HEK293 (cell line): ENCODE data around the gene SF1.

Experiments used
- CTCF ChIA-PET: fragments of 350-600 bp; formaldehyde crosslinking; extraction: SDS; loops from one replicate; lab custom pipeline; 2021; ENCODE audit warnings: antibody characterized with exemption; lab: Yijun Ruan, JAX
- POLR2A ChIA-PET: fragments of 300-600 bp; formaldehyde crosslinking; extraction: SDS; loops from one replicate; lab custom pipeline; 2020; ENCODE audit warnings: antibody characterized with exemption, inconsistent platforms; lab: Yijun Ruan, JAX
- H3K27ac ChIP-seq: fragments of 200-500 bp; sonication (Bioruptor generic); 2 replicates; pipeline ENCODE4 v1.5.1; 2014; ENCODE audit warnings: low read depth, low read length, control low read depth, inconsistent platforms; ENCODE audit errors: extremely low read depth
- H3K36me3 ChIP-seq, 2 experiments: fragments of 200-500 bp in 1 of 2; sonication (Bioruptor generic) in 1 of 2; 1 replicate in 1 of 2; 2 replicates in 1 of 2; pipeline ENCODE4 v1.5.1; 2014 to 2017; ENCODE audit warnings: inconsistent platforms in 2 of 2, low read length in 2 of 2; ENCODE audit not compliant: control insufficient read depth in 2 of 2, insufficient read depth in 1 of 2
- H3K4me1 ChIP-seq: fragments of 200-500 bp; sonication (Bioruptor generic); 2 replicates; pipeline ENCODE4 v1.5.1; 2014; ENCODE audit warnings: mild to moderate bottlenecking, low read length, inconsistent platforms; ENCODE audit not compliant: control insufficient read depth, insufficient read depth
- H3K4me3 ChIP-seq: 2 replicates; pipeline ENCODE4 v1.5.1; 2011; ENCODE audit warnings: low read depth, mild to moderate bottlenecking, control low read depth, low read length, moderate library complexity
- H3K9me3 ChIP-seq: fragments of 200-500 bp; sonication (Bioruptor generic); 2 replicates; pipeline ENCODE4 v1.5.1; 2014; ENCODE audit warnings: low read depth, low read length, inconsistent platforms; ENCODE audit not compliant: control insufficient read depth, insufficient read depth
- FEZF1 ChIP-seq: fragments of 450-650 bp; formaldehyde crosslinking; IDR thresholded peaks from 2 replicates; pipeline ENCODE4 v1.5.1; 2016; ENCODE audit warnings: missing biosample characterization, missing genetic modification characterization
- HOXA7 ChIP-seq: sonication (generic); formaldehyde crosslinking; IDR thresholded peaks from 2 replicates; pipeline ENCODE4 v1.8.1; 2022; ENCODE audit warnings: missing genetic modification reagents, borderline replicate concordance
- KLF1 ChIP-seq: fragments of 450-650 bp; formaldehyde crosslinking; IDR thresholded peaks from 2 replicates; pipeline ENCODE4 v1.5.1; 2016; ENCODE audit warnings: missing biosample characterization, missing genetic modification characterization
- KLF16 ChIP-seq: fragments of 450-650 bp; formaldehyde crosslinking; IDR thresholded peaks from 2 replicates; pipeline ENCODE4 v1.5.1; 2017; ENCODE audit warnings: missing biosample characterization, missing genetic modification characterization
- KLF8 ChIP-seq: fragments of 450-650 bp; formaldehyde crosslinking; IDR thresholded peaks from 2 replicates; pipeline ENCODE4 v1.5.1; 2016; ENCODE audit warnings: missing biosample characterization, missing genetic modification characterization
- MYNN ChIP-seq: fragments of 450-650 bp; formaldehyde crosslinking; IDR thresholded peaks from 2 replicates; pipeline ENCODE4 v1.5.1; 2016; ENCODE audit warnings: missing biosample characterization, missing genetic modification characterization, borderline replicate concordance
- PATZ1 ChIP-seq: fragments of 450-650 bp; formaldehyde crosslinking; IDR thresholded peaks from 2 replicates; pipeline ENCODE4 v1.5.1; 2016; ENCODE audit warnings: missing biosample characterization, missing genetic modification characterization
- SP2 ChIP-seq: fragments of 450-650 bp; formaldehyde crosslinking; IDR thresholded peaks from 2 replicates; pipeline ENCODE4 v1.5.1; 2016; ENCODE audit warnings: missing biosample characterization, missing genetic modification characterization
- TCF7L2 ChIP-seq: IDR thresholded peaks from 2 replicates; pipeline ENCODE4 v1.6.1; 2011; ENCODE audit warnings: low read depth, mild to moderate bottlenecking, inconsistent platforms, low read length, moderate library complexity, borderline replicate concordance
- ZBTB11 ChIP-seq: fragments of 450-650 bp; formaldehyde crosslinking; conservative IDR thresholded peaks from 2 replicates; pipeline ENCODE4 v1.5.1; 2016; ENCODE audit warnings: low read depth, missing biosample characterization, missing genetic modification characterization
- ZBTB7A ChIP-seq: fragments of 450-650 bp; formaldehyde crosslinking; IDR thresholded peaks from 2 replicates; pipeline ENCODE4 v1.5.1; 2016; ENCODE audit warnings: low read depth, missing biosample characterization, missing genetic modification characterization
- ZFP3 ChIP-seq: fragments of 450-650 bp; formaldehyde crosslinking; IDR thresholded peaks from 2 replicates; pipeline ENCODE4 v1.5.1; 2016; ENCODE audit warnings: low read depth, missing biosample characterization, missing genetic modification characterization
- ZNF148 ChIP-seq: fragments of 450-650 bp; formaldehyde crosslinking; IDR thresholded peaks from 2 replicates; pipeline ENCODE4 v1.5.0; 2017; ENCODE audit warnings: missing biosample characterization, missing genetic modification characterization, borderline replicate concordance
- ZNF155 ChIP-seq: fragments of 450-650 bp; formaldehyde crosslinking; IDR thresholded peaks from 2 replicates; pipeline ENCODE4 v1.5.1; 2016; ENCODE audit warnings: missing biosample characterization, missing genetic modification characterization
- ZNF214 ChIP-seq: fragments of 450-650 bp; formaldehyde crosslinking; IDR thresholded peaks from 2 replicates; pipeline ENCODE4 v1.5.1; 2017; ENCODE audit warnings: missing biosample characterization, mild to moderate bottlenecking, missing genetic modification characterization, borderline replicate concordance
- ZNF266 ChIP-seq: fragments of 450-650 bp; formaldehyde crosslinking; IDR thresholded peaks from 2 replicates; pipeline ENCODE4 v1.5.1; 2016; ENCODE audit warnings: missing biosample characterization, missing genetic modification characterization, low read depth
- ZNF354C ChIP-seq: fragments of 450-650 bp; formaldehyde crosslinking; IDR thresholded peaks from 2 replicates; pipeline ENCODE4 v1.5.1; 2016; ENCODE audit warnings: missing biosample characterization, missing genetic modification characterization, low read depth, borderline replicate concordance
- ZNF366 ChIP-seq: fragments of 450-650 bp; formaldehyde crosslinking; conservative IDR thresholded peaks from 2 replicates; pipeline ENCODE4 v1.5.1; 2016; ENCODE audit warnings: missing biosample characterization, missing genetic modification characterization
- ZNF501 ChIP-seq: fragments of 450-650 bp; formaldehyde crosslinking; IDR thresholded peaks from 2 replicates; pipeline ENCODE4 v1.5.1; 2016; ENCODE audit warnings: missing biosample characterization, missing genetic modification characterization
- ZNF561 ChIP-seq: fragments of 450-650 bp; IDR thresholded peaks from 2 replicates; pipeline ENCODE4 v1.5.1; 2018; ENCODE audit warnings: missing biosample characterization, missing genetic modification characterization, borderline replicate concordance
- ZNF596 ChIP-seq: fragments of 450-650 bp; IDR thresholded peaks from 2 replicates; pipeline ENCODE4 v1.5.0; 2018; ENCODE audit warnings: missing biosample characterization, mild to moderate bottlenecking, missing genetic modification characterization, moderate library complexity
- ZNF645 ChIP-seq: fragments of 450-650 bp; formaldehyde crosslinking; IDR thresholded peaks from 2 replicates; pipeline ENCODE4; 2016; ENCODE audit warnings: missing biosample characterization, missing genetic modification characterization
- ZNF747 ChIP-seq: fragments of 450-650 bp; formaldehyde crosslinking; IDR thresholded peaks from 2 replicates; pipeline ENCODE4 v1.5.1; 2016; ENCODE audit warnings: missing biosample characterization, missing genetic modification characterization
- ZSCAN16 ChIP-seq: fragments of 450-650 bp; formaldehyde crosslinking; IDR thresholded peaks from 2 replicates; pipeline ENCODE4 v1.5.1; 2016; ENCODE audit warnings: missing biosample characterization, missing genetic modification characterization
- ZSCAN4 ChIP-seq: fragments of 450-650 bp; formaldehyde crosslinking; IDR thresholded peaks from 2 replicates; pipeline ENCODE4 v1.5.1; 2017; ENCODE audit warnings: missing biosample characterization, missing genetic modification characterization

Gene SF1

DNA sequence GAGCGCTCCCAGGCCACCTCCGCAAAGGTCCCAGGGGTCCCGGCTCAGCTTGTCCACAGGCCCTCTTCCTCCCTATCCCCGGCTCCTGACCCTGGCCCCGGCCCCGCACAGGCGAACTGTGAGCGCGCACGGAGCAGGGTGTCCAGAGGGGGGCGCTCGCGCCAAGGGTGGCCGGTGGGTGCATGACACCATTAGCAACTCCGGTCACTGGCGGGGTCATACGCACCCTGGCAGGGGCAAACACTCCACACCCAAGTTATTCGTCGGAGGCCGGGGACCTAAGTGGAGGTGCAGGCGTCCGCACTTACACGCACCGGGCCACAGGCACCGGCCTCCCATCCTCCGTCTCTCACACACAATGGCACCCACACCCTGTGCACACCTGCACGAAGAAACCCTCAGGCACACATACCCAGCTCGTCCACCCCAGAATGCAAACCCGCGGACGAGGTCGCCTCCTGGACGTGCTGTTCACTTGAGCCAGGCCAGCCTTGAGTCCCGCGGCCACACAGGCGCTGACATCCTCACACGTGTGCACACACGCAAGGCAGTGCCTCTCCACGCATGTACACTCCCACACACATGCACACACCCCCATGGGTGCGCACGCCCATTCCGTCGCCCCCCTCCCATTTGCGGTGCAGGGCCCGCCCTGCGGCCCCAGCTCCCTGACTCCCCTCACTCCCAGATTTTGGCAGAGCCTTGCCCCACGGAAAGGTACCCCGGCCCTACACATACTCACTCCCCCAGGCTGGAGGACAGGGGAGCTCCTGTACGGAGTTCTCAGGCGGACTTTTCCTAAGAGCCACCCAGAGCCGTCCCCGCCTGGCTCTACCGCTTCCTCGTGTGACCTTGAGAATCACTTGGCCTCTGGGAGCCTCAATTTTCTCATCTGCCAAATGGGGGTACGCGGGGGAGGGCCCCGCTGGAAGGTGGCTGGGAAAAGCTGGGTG lies 34.5 kb downstream of the SF1 start, which contains the start of gene RASGRP2 (continued):
- peak; percentile 23; the same call in 1 of the 2 replicates for TF ChIP-seq ZSCAN4 (tag by site-specific recombination)
- peak; percentile 69; the same call in 1 of the 2 replicates for TF ChIP-seq KLF1 (tag by site-specific recombination)
- no peak for TF ChIP-seq ZNF266 (tag by site-specific recombination)
- no peak for TF ChIP-seq ZNF155 (tag by site-specific recombination)
- no peak for TF ChIP-seq ZFP3 (tag by site-specific recombination)
- TF ChIP-seq ZNF148: no peak
- no peak; the same call in 1 of the 2 replicates for TF ChIP-seq ZNF501 (tag by site-specific recombination)
- peak; percentile 49 for TF ChIP-seq KLF8
- TF ChIP-seq TCF7L2: no peak
- peak; percentile 58; the same call in 1 of the 2 replicates for TF ChIP-seq PATZ1 (tag by site-specific recombination)
- no peak for TF ChIP-seq ZNF354C
- no peak for TF ChIP-seq ZNF561 (tag by site-specific recombination)
- TF ChIP-seq MYNN (tag by site-specific recombination): no peak
- no peak for TF ChIP-seq HOXA7
- TF ChIP-seq ZNF645 (tag by site-specific recombination): no peak
- 0 out of 2 replicates have a peak, but pooled peaks have one; percentile 8 for TF ChIP-seq ZBTB7A (tag by site-specific recombination)
- TF ChIP-seq ZNF747: no peak

GRCh38 chr11:64742889-64743590 lies 35.3 kb downstream of the SF1 start:
- H3K4me1 ChIP-seq: no peaks in the 10 kb centered on the region
- H3K9me3 ChIP-seq: no peaks in the 10 kb centered on the region
- H3K27ac ChIP-seq: no peak overlapping the region
- CTCF ChIA-PET: interaction anchor here (0.6 to 4.6 kb wide), 19 partner anchors 8 to 957 kb away, joined by 3 to 31 read pairs (median 5); no protein-coding TSS in a partner anchor
- no peaks in the 10 kb centered on the region for H3K36me3 ChIP-seq
- H3K4me3 ChIP-seq: peak overlapping the region; percentile 30
- POLR2A ChIA-PET: interaction anchor here (1.0 kb wide), 1 partner anchor 36 kb away, joined by 3 read pairs; the partner anchor contains the start of gene SF1
- TF ChIP-seq ZBTB11 (tag by site-specific recombination) (no peak), KLF16 (tag by site-specific recombination) (peak; percentile 61; the same call in 1 of the 2 replicates), ZNF366 (no peak; the same call in 1 of the 2 replicates), ZNF214 (tag by site-specific recombination) (no peak), FEZF1 (tag by site-specific recombination) (no peak), ZSCAN16 (tag by site-specific recombination) (no peak), SP2 (tag by site-specific recombination) (peak; percentile 32), ZNF596 (tag by site-specific recombination) (no peak)
